ENCODE measurements around the gene TMOD1.

The TMOD1 gene

DNA sequence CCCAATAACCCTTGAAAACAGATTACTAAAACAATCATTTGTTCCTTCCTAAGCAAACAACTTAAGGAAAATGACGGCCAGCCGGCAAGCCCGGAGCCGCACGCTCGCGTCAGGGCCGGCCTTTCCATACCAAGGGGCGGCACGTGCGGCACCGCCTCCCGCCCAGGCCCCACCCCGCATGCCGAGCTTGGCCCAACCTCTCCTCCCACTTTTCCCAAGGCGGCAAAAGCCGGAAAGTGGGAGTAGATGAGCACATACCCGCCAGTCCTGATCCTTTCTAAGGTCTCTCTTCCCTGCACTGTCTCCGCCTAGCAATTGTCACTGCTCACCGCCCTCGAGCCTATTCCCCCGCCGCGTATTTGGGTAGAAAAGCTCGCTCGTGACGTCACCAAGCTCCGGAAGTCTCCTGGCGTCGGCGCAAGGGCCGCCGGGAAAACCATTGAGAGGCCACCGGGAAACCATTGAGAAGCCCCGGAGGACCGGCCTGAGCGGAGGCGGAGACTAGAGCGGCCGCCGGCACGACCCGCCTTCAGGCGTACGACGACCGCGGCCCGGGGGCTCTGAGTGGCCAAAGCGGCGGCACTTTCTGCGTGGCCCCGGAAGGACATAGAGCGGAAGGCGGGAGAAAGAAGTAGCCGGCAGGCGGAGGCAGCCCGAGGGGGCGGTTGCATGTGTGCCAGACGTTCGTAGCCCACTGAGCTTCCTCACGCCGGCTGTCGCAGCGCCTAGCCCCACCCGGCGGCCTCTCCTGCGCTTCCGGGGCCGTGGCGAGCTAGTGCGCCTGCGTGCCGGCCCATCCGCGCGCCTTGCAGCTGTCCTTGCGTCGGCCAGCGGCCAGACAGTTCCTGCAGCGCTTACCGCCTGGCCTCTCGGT, 131.8 kb downstream of the TMOD1 start, which contains the start of the genes NCBP1 and TSTD2:
Gene NCBP1, plus strand, starts transcription at position 837 of the 874 bp plus-strand sequence. CDS start 61 bp downstream, outside the sequence.
Gene TSTD2, minus strand, starts transcription at position 384 of the 874 bp plus-strand sequence. CDS start 5,806 bp downstream, outside the sequence.
- Histone ChIP-seq H3K4me3 (ENCODE audit: low read length) (peak within 1 kb of the TSS; percentile 97), H3K27me3 (replicated peaks; ENCODE audit: control insufficient read depth, insufficient read depth, low read length) (no peaks in the 10 kb centered on the region), H3K9ac (ENCODE audit: low read length) (peak within 1 kb of the TSS; percentile 96), H3K36me3 (ENCODE audit: control insufficient read depth, insufficient read depth, low read length, severe bottlenecking) (no peaks in the 10 kb centered on the region), H3K9me3 (ENCODE audit: control insufficient read depth, low read length) (no peaks in the 10 kb centered on the region), H3K4me1 (ENCODE audit: control insufficient read depth, insufficient read depth, low read length) (peaks cover 33% of the 10 kb centered on the region)
- peak; percentile 99 for DNase-seq (ENCODE audit: low read depth)

GRCh38 chr9:97633859-97634490, 132.5 kb downstream of the TMOD1 start:
- Histone ChIP-seq H3K4me3 (ENCODE audit: low read length) (peak overlapping the region; percentile 97), H3K27me3 (replicated peaks; ENCODE audit: control insufficient read depth, insufficient read depth, low read length) (no peaks in the 10 kb centered on the region), H3K4me1 (ENCODE audit: control insufficient read depth, insufficient read depth, low read length) (peaks cover 41% of the 10 kb centered on the region), H3K9me3 (ENCODE audit: control insufficient read depth, low read length) (no peaks in the 10 kb centered on the region), H3K9ac (ENCODE audit: low read length) (peak overlapping the region; percentile 96), H3K36me3 (ENCODE audit: control insufficient read depth, insufficient read depth, low read length, severe bottlenecking) (no peaks in the 10 kb centered on the region)
- no peak for DNase-seq (ENCODE audit: low read depth)

DNA sequence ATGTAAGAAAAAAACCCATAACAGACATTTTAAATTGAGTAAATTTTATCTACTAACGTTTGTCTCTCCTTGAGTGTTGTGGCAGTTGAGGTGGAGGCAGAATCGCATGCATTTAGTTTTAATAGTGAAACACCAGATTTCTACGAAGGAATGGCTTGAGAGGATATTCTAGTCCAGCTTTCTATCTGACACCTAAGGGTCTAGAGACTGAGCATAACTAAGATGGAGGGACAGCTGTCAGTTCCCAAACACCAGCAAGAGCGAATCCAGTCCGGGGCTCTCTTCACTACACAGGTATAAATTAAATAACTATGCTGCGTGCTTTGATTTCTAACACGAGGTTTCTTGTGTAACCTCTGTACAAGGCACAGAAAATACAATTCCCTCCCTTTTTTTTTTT, 133.6 kb downstream of the TMOD1 start:
- no peaks in the 10 kb centered on the region for H3K27me3 ChIP-seq (replicated peaks; ENCODE audit: control insufficient read depth, insufficient read depth, low read length)
- H3K4me3 ChIP-seq (ENCODE audit: low read length), result peak overlapping the region; percentile 97
- H3K9me3 ChIP-seq (ENCODE audit: control insufficient read depth, low read length), result no peaks in the 10 kb centered on the region
- H3K36me3 ChIP-seq (ENCODE audit: control insufficient read depth, insufficient read depth, low read length, severe bottlenecking), result no peaks in the 10 kb centered on the region
- DNase-seq (ENCODE audit: low read depth), result no peak
- H3K9ac ChIP-seq (ENCODE audit: low read length), result peak overlapping the region; percentile 96
- peaks cover 44% of the 10 kb centered on the region for H3K4me1 ChIP-seq (ENCODE audit: control insufficient read depth, insufficient read depth, low read length)

GRCh38 chr9:97636903-97637302, 135.4 kb downstream of the TMOD1 start:
- Histone ChIP-seq H3K9me3 (ENCODE audit: control insufficient read depth, low read length) (no peaks in the 10 kb centered on the region), H3K36me3 (ENCODE audit: control insufficient read depth, insufficient read depth, low read length, severe bottlenecking) (peaks cover 13% of the 10 kb centered on the region), H3K27me3 (replicated peaks; ENCODE audit: control insufficient read depth, insufficient read depth, low read length) (no peaks in the 10 kb centered on the region), H3K9ac (ENCODE audit: low read length) (no peak overlapping the region), H3K4me3 (ENCODE audit: low read length) (no peak overlapping the region), H3K4me1 (ENCODE audit: control insufficient read depth, insufficient read depth, low read length) (peaks cover 38% of the 10 kb centered on the region)
- DNase-seq (ENCODE audit: low read depth), result no peak

DNA sequence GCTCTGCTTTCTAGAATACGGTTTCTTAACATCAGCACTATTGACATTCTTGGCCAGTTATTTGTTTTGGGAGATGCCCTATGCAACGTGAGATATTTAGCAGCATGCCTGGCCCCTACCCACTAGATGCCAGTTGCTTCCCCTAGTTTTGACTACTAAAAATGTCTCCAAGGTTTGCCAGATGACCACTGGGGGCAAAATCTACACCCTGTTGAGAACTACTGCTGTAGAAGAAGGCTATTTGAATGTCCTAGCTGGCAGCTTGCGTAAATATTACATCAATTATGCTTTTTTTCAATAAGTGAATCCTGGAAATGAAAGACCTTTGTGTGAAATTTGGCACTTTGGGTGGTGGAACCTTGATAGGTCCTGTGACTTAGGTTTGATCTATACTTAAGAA, 137.2 kb downstream of the TMOD1 start:
- peak; percentile 9 for DNase-seq (ENCODE audit: low read depth)
- H3K9me3 ChIP-seq (ENCODE audit: control insufficient read depth, low read length), result no peaks in the 10 kb centered on the region
- H3K36me3 ChIP-seq (ENCODE audit: control insufficient read depth, insufficient read depth, low read length, severe bottlenecking), result peaks cover 31% of the 10 kb centered on the region
- no peak overlapping the region for H3K4me3 ChIP-seq (ENCODE audit: low read length)
- H3K9ac ChIP-seq (ENCODE audit: low read length), result no peak overlapping the region
- H3K4me1 ChIP-seq (ENCODE audit: control insufficient read depth, insufficient read depth, low read length), result peaks cover 35% of the 10 kb centered on the region
- H3K27me3 ChIP-seq (replicated peaks; ENCODE audit: control insufficient read depth, insufficient read depth, low read length), result no peaks in the 10 kb centered on the region

GRCh38 chr9:97640325-97640724, 138.9 kb downstream of the TMOD1 start:
- Histone ChIP-seq H3K9me3 (ENCODE audit: control insufficient read depth, low read length) (no peaks in the 10 kb centered on the region), H3K36me3 (ENCODE audit: control insufficient read depth, insufficient read depth, low read length, severe bottlenecking) (peaks cover 46% of the 10 kb centered on the region), H3K4me3 (ENCODE audit: low read length) (no peak overlapping the region), H3K27me3 (replicated peaks; ENCODE audit: control insufficient read depth, insufficient read depth, low read length) (no peaks in the 10 kb centered on the region), H3K9ac (ENCODE audit: low read length) (no peak overlapping the region), H3K4me1 (ENCODE audit: control insufficient read depth, insufficient read depth, low read length) (peaks cover 25% of the 10 kb centered on the region)
- DNase-seq (ENCODE audit: low read depth), result peak; percentile 25

- Histone ChIP-seq H3K9ac (ENCODE audit: low read length) (no peak overlapping the region), H3K4me1 (ENCODE audit: control insufficient read depth, insufficient read depth, low read length) (no peaks in the 10 kb centered on the region), H3K36me3 (ENCODE audit: control insufficient read depth, insufficient read depth, low read length, severe bottlenecking) (peaks cover 92% of the 10 kb centered on the region), H3K9me3 (ENCODE audit: control insufficient read depth, low read length) (no peaks in the 10 kb centered on the region), H3K4me3 (ENCODE audit: low read length) (no peak overlapping the region), H3K27me3 (replicated peaks; ENCODE audit: control insufficient read depth, insufficient read depth, low read length) (no peaks in the 10 kb centered on the region)
- DNase-seq (ENCODE audit: low read depth), result no peak
Measured at GRCh38 chr9:97645720-97646119, 144.3 kb downstream of the TMOD1 start.

GRCh38 chr9:97647996-97648395, 146.5 kb downstream of the TMOD1 start:
- H3K36me3 ChIP-seq (ENCODE audit: control insufficient read depth, insufficient read depth, low read length, severe bottlenecking), result peaks cover 81% of the 10 kb centered on the region
- H3K9ac ChIP-seq (ENCODE audit: low read length), result no peak overlapping the region

More at GRCh38 chr9:97647996-97648395, 146.5 kb downstream of the TMOD1 start:
- H3K4me1 ChIP-seq (ENCODE audit: control insufficient read depth, insufficient read depth, low read length), result peaks cover 11% of the 10 kb centered on the region
- no peaks in the 10 kb centered on the region for H3K9me3 ChIP-seq (ENCODE audit: control insufficient read depth, low read length)
- H3K4me3 ChIP-seq (ENCODE audit: low read length), result no peak overlapping the region
- no peaks in the 10 kb centered on the region for H3K27me3 ChIP-seq (replicated peaks; ENCODE audit: control insufficient read depth, insufficient read depth, low read length)
- DNase-seq (ENCODE audit: low read depth), result no peak

Data from adipocyte (in vitro differentiated cells).